NCI-H82 treated with DMSO at 0.1 percent for 48 hours (cell line): ENCODE measurements around the gene ARSD.
"Not testable (repeated sequence)": the region's sequence is repeated elsewhere in the genome, so short reads cannot be mapped to it uniquely, and the experiment has no call there.

Experiments
- DNase-seq: peaks from one replicate; lab custom pipeline; 2025; ENCODE audit not compliant: unreplicated experiment; lab: John Stamatoyannopoulos, UW

ARSD gene

GRCh38 chrX:2928583-2929434 lies at the start of gene ARSD:
Gene ARSD (minus strand): TSS chrX:2929339. CDS start chrX:2929275, 64 bp downstream.
- DNase-seq, result no peak

- DNase-seq, result not testable (repeated sequence)
These were observed 49.5 kb upstream of the ARSD start for GRCh38 chrX:2978639-2979038.

- no peak for DNase-seq
These were observed 45.8 kb upstream of the ARSD start for GRCh38 chrX:2974961-2975360.

GRCh38 chrX:2972391-2972790 lies 43.3 kb upstream of the ARSD start:
- no peak for DNase-seq

GRCh38 chrX:2969021-2969420 lies 39.9 kb upstream of the ARSD start:
- no peak for DNase-seq

- no peak for DNase-seq
These were observed 39.1 kb upstream of the ARSD start for GRCh38 chrX:2967998-2968909.

- no peak for DNase-seq
These were observed 38.4 kb upstream of the ARSD start for GRCh38 chrX:2967584-2967983.

GRCh38 chrX:2967012-2967411 lies 37.9 kb upstream of the ARSD start:
- DNase-seq, result no peak

- DNase-seq, result no peak
These were observed 36.8 kb upstream of the ARSD start for GRCh38 chrX:2965965-2966364.

- DNase-seq, result not testable (repeated sequence)
These were observed 35.1 kb upstream of the ARSD start for GRCh38 chrX:2963992-2964794.

GRCh38 chrX:2963449-2963848 lies 34.3 kb upstream of the ARSD start:
- DNase-seq, result not testable (repeated sequence)

GRCh38 chrX:2962381-2962780 lies 33.2 kb upstream of the ARSD start:
- no peak for DNase-seq

GRCh38 chrX:2960861-2961515 lies 31.8 kb upstream of the ARSD start:
- no peak for DNase-seq

- DNase-seq, result no peak
These were observed 29.1 kb upstream of the ARSD start for GRCh38 chrX:2958199-2958598.

GRCh38 chrX:2955838-2956237 lies 26.7 kb upstream of the ARSD start:
- no peak for DNase-seq

- DNase-seq, result no peak
These were observed 26.1 kb upstream of the ARSD start for GRCh38 chrX:2955281-2955680.

GRCh38 chrX:2954541-2954940 lies 25.4 kb upstream of the ARSD start:
- DNase-seq, result no peak

GRCh38 chrX:2937942-2938341 lies 8.8 kb upstream of the ARSD start:
- not testable (repeated sequence) for DNase-seq

GRCh38 chrX:2934715-2935710 lies 5.9 kb upstream of the ARSD start:
- DNase-seq, result no peak
